Uterus (tissue), 2 donors: ENCODE data around the gene RASSF3.
"Not testable (repeated sequence)": the region's sequence is repeated elsewhere in the genome, so short reads cannot be mapped to it uniquely, and the experiment has no call there.

Experiments used
- CTCF ChIP-seq, 4 experiments: fragments of 200-600 bp in 2 of 4; fragments of 450-650 bp in 2 of 4; sonication (generic) in 2 of 4; IDR thresholded peaks; one replicate each; pipeline ENCODE4 v1.5.1; 2016 to 2019; ENCODE audit warnings: antibody characterized with exemption in 4 of 4, mild to moderate bottlenecking in 2 of 4, moderate library complexity in 1 of 4
- POLR2A ChIP-seq, 2 donors: fragments of 450-650 bp; IDR thresholded peaks; one replicate each; pipeline ENCODE4 v1.6.1; 2016; ENCODE audit warnings: antibody characterized with exemption in 2 of 2, mild to moderate bottlenecking in 1 of 2, moderate library complexity in 1 of 2

DNA sequence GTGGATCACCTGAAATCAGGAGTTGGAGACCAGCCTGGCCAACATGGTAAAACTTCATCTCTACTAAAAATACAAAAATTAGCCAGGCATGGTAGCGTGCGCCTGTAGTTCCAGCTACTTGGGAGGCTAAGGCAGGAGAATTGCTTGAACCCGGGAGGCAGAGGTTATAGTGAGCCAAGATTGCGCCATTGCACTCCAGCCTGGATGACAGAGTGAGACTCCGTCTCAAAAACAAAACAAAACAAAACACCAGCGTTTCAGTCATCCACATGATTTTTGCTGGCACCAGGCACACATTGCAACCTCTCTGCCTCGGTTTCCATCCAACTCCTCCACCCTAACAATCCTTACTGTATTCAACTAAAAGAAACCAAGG is 26.9 kb upstream of the RASSF3 start:
- TF ChIP-seq POLR2A, CTCF (IDR thresholded peaks at IDR 0.05): not testable (repeated sequence)
